Sigmoid colon (tissue), 7 donors: Measurements from ENCODE around the gene TMEM63C. TPM values are rescaled to one million over a fixed set of nuclear protein-coding genes. Genes with fewer than 3 reads are reported as not detected.

Experiments used
- DNase-seq: peaks from one replicate; pipeline ENCODE4 v3.0.0-alpha.2; 2019
- H3K27ac ChIP-seq, 4 donors: fragments of 200-600 bp; sonication (generic); one replicate each; pipeline ENCODE4 v1.5.1; 2016 to 2019; ENCODE audit warnings: mild to moderate bottlenecking in 1 of 4
- H3K27me3 ChIP-seq, 3 donors: fragments of 200-600 bp; sonication (generic); one replicate each; pipeline ENCODE4 v1.5.1; 2019; ENCODE audit warnings: mild to moderate bottlenecking in 1 of 3
- H3K36me3 ChIP-seq, 4 donors: fragments of 200-600 bp; sonication (generic); one replicate each; pipeline ENCODE4 v1.5.1; 2016 to 2019
- H3K4me1 ChIP-seq, 4 donors: fragments of 200-600 bp; sonication (generic); one replicate each; pipeline ENCODE4 v1.5.1; 2017 to 2019
- H3K4me3 ChIP-seq, 4 donors: fragments of 200-600 bp; sonication (generic); one replicate each; pipeline ENCODE4 v1.5.1; 2017 to 2019; ENCODE audit warnings: mild to moderate bottlenecking in 2 of 4, moderate library complexity in 1 of 4
- H3K9me3 ChIP-seq, 4 donors: fragments of 200-600 bp in 3 of 4; sonication (generic) in 3 of 4; one replicate each; pipeline versions ENCODE4 v1.5.1 to v1.6.1; 2013 to 2019
- EP300 ChIP-seq, 4 donors: sonication (generic); formaldehyde crosslinking; IDR thresholded peaks; one replicate each; pipeline ENCODE4 v1.6.1; 2017; ENCODE audit warnings: antibody characterized with exemption in 4 of 4
- POLR2A ChIP-seq, 2 donors: fragments of 450-650 bp; IDR thresholded peaks; one replicate each; pipeline ENCODE4 v1.6.1; 2016; ENCODE audit warnings: antibody characterized with exemption in 2 of 2, mild to moderate bottlenecking in 2 of 2, moderate library complexity in 2 of 2
- POLR2AphosphoS5 ChIP-seq, 4 donors: sonication (generic); formaldehyde crosslinking; IDR thresholded peaks; one replicate each; pipeline ENCODE4 v1.6.1; 2017; ENCODE audit warnings: antibody characterized with exemption in 4 of 4
- WGBS, 2 donors: extraction: QIAGEN DNeasy Blood & Tissue Kit; methylation state at CpG; one replicate each; pipeline ENCODE4 v1.1.7; 2013; 5-methylcytosine and 5-hydroxymethylcytosine counted together
- intact Hi-C: fragments of 100-400 bp; cut with DNase I; formaldehyde crosslinking; loops from one replicate; pipeline ENCODE4 v1.15.1; 2023
- polyA plus RNA-seq, 3 donors: library from polyadenylated mRNA; stranded (reverse); fragments of 200-250 nt; gene quantifications; one replicate each; pipeline ENCODE4 v1.2.3, GENCODE V29; 2013
- total RNA-seq, 4 donors: library from RNA; depleted of rRNA; stranded (reverse); fragments of >200 nt; gene quantifications; one replicate each; pipeline ENCODE4 v1.1.0, GENCODE V29; 2016
- TF ChIP-seq, protein P1 (sequence below), 4 experiments: fragments of 450-650 bp in 3 of 4; fragments of 200-600 bp in 1 of 4; IDR thresholded peaks; one replicate each; pipeline ENCODE4 v1.5.1; 2016 to 2019; ENCODE audit warnings: antibody characterized with exemption in 4 of 4, mild to moderate bottlenecking in 3 of 4, moderate library complexity in 2 of 4
- donor health status: healthy with polysubstance abuse.
- donor health status: Bipolar disorder and iron deficiency.
- donor health status: healthy.

TMEM63C gene
- total and polyA plus RNA-seq, 7 donors = 0.28 to 6.5 (median 1.8) TPM

- WGBS, 2 donors = 81 to 82% methylated on average over 6 of the region's 6 CpGs
These were observed 46.5 kb downstream of the TMEM63C start for GRCh38 chr14:77228056-77228455.

DNA sequence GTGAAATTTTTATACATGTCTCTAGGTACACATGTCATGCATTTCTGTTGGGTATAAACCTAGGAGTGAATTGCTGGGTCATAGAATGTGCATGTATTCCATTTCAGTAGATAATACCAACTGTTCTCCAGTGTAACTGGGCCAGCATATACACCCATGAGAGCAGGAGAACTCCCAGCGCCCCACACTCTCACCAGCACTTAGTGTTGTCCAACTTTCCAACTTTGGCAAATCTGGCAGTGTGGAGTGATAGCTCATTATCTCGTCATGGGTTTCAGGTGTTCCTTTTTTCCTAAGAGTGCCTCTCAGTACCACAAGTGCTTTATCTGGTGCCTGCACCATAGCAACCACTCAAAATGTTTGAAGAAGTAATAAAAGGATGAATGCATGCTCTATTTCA lies 49.3 kb downstream of the TMEM63C start:
- no peak for TF ChIP-seq POLR2A (IDR thresholded peaks at IDR 0.05)
- no peak overlapping the region for H3K27ac ChIP-seq
- H3K4me1 ChIP-seq = no peaks in the 10 kb centered on the region
- 90 to 93% methylated on average over 2 of the region's 2 CpGs for WGBS, 2 donors
- intact Hi-C loops = no loop called here
- H3K36me3 ChIP-seq = no peaks in the 10 kb centered on the region
- no peak for DNase-seq
- no peak overlapping the region for H3K4me3 ChIP-seq
- H3K9me3 ChIP-seq = peaks cover 0 to 2% (median 0%) of the 10 kb centered on the region in 4 donors
- no peaks in the 10 kb centered on the region for H3K27me3 ChIP-seq

More at GRCh38 chr14:77228056-77228455, 46.5 kb downstream of the TMEM63C start:
- DNase-seq = no peak
- Histone ChIP-seq H3K9me3 (peaks cover 0 to 2% (median 0%) of the 10 kb centered on the region in 4 donors), H3K36me3 (no peaks in the 10 kb centered on the region), H3K27ac (no peak overlapping the region), H3K4me1 (no peaks in the 10 kb centered on the region), H3K4me3 (no peak overlapping the region), H3K27me3 (no peaks in the 10 kb centered on the region)
- intact Hi-C loops = no loop called here
- TF ChIP-seq POLR2AphosphoS5 (IDR thresholded peaks at IDR 0.05) (no peak), POLR2A (IDR thresholded peaks at IDR 0.05) (no peak), EP300 (IDR thresholded peaks at IDR 0.05) (no peak)
- TF ChIP-seq, protein P1, sequence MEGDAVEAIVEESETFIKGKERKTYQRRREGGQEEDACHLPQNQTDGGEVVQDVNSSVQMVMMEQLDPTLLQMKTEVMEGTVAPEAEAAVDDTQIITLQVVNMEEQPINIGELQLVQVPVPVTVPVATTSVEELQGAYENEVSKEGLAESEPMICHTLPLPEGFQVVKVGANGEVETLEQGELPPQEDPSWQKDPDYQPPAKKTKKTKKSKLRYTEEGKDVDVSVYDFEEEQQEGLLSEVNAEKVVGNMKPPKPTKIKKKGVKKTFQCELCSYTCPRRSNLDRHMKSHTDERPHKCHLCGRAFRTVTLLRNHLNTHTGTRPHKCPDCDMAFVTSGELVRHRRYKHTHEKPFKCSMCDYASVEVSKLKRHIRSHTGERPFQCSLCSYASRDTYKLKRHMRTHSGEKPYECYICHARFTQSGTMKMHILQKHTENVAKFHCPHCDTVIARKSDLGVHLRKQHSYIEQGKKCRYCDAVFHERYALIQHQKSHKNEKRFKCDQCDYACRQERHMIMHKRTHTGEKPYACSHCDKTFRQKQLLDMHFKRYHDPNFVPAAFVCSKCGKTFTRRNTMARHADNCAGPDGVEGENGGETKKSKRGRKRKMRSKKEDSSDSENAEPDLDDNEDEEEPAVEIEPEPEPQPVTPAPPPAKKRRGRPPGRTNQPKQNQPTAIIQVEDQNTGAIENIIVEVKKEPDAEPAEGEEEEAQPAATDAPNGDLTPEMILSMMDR (IDR thresholded peaks at IDR 0.05) = no peak

DNA sequence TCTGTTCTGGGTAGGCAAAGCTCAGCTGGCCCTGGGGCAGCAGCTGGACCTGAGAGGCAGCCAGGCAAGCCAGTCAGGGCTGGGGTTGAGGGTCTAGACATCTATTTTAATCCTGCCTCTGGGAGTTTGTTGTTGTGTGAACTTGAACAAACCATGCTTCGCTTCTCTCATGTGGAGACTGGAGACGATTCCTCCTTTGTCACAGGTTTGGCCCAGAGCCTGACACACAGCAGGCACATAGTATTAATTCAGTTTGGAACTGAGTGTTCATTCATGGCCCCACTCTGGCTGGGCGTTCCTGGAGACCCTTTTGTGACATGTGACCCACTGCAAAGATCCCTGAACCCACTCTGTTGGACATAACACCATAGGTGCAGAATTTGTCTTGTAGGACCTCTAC lies 50.1 kb downstream of the TMEM63C start:
- Histone ChIP-seq H3K4me1 (no peaks in the 10 kb centered on the region), H3K27ac (no peak overlapping the region), H3K36me3 (no peaks in the 10 kb centered on the region), H3K27me3 (no peaks in the 10 kb centered on the region), H3K9me3 (peaks cover 0 to 2% (median 0%) of the 10 kb centered on the region in 4 donors), H3K4me3 (no peak overlapping the region)
- intact Hi-C loops = no loop called here
- DNase-seq = no peak
- no peak for TF ChIP-seq POLR2AphosphoS5 (IDR thresholded peaks at IDR 0.05)
- TF ChIP-seq, protein P1 (IDR thresholded peaks at IDR 0.05) = no peak
- WGBS, 2 donors = 82 to 84% methylated on average over 3 of the region's 3 CpGs

GRCh38 chr14:77236814-77237213 lies 55.2 kb downstream of the TMEM63C start:
- H3K9me3 ChIP-seq = no peaks in the 10 kb centered on the region
- TF ChIP-seq POLR2AphosphoS5 (IDR thresholded peaks at IDR 0.05) (no peak), EP300 (IDR thresholded peaks at IDR 0.05) (no peak), POLR2A (IDR thresholded peaks at IDR 0.05) (no peak)
- TF ChIP-seq, protein P1 (IDR thresholded peaks at IDR 0.05) = no peak
- WGBS, 2 donors = 59 to 84% methylated on average over 7 of the region's 7 CpGs
- no peak overlapping the region for H3K4me3 ChIP-seq
- DNase-seq = no peak
- no peak overlapping the region for H3K27ac ChIP-seq
- intact Hi-C loops = no loop called here
- H3K36me3 ChIP-seq = no peaks in the 10 kb centered on the region
- no peaks in the 10 kb centered on the region for H3K27me3 ChIP-seq
- H3K4me1 ChIP-seq = no peaks in the 10 kb centered on the region

DNA sequence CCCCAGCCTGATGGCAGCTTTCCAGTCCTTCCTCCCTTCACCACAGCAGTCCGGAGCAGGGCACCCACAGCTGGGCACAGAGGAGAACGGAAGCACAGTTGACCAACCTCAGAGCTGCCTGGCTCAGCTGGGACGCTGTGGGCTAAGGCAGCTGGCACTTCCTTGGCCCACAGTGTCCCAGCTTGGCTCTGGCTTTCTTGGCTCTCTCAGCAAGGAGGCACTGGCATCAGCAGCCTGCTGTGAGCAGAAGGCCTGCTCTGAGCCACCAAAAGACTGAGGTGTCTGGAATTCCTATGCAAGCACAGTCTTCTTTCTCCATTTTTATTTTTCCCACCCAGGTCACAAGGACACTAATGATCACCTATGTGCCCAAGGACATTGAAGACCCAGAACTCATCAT lies 56.8 kb downstream of the TMEM63C start:
- intact Hi-C loops = no loop called here
- Histone ChIP-seq H3K36me3 (no peaks in the 10 kb centered on the region), H3K27ac (no peak overlapping the region), H3K4me1 (no peaks in the 10 kb centered on the region), H3K27me3 (no peaks in the 10 kb centered on the region), H3K4me3 (no peak overlapping the region), H3K9me3 (no peaks in the 10 kb centered on the region)
- no peak for DNase-seq
- WGBS, 2 donors = 86 to 88% methylated on average over 3 of the region's 3 CpGs
- TF ChIP-seq POLR2A (IDR thresholded peaks at IDR 0.05) (no peak), POLR2AphosphoS5 (IDR thresholded peaks at IDR 0.05) (no peak), EP300 (IDR thresholded peaks at IDR 0.05) (no peak)
- TF ChIP-seq, protein P1 (IDR thresholded peaks at IDR 0.05) = no peak
